ENCODE data around the gene MITF. TPM values are rescaled to one million over a fixed set of nuclear protein-coding genes. Genes with fewer than 3 reads are reported as not detected.

MITF gene
- total and polyA plus RNA-seq, 3 experiments from 2014 or later: 0.38 to 0.81 TPM; not detected in 1

- H3K9me3 ChIP-seq (ENCODE audit: low read length): no peaks in the 10 kb centered on the region
- DNase-seq: no peak
- H3K4me1 Mint-ChIP-seq: no peaks in the 10 kb centered on the region
- no peaks in the 10 kb centered on the region for H3K36me3 ChIP-seq (ENCODE audit: insufficient read depth, low read length)
- no peaks in the 10 kb centered on the region for H3K27me3 ChIP-seq (ENCODE audit: insufficient read depth, low read length, poor library complexity, severe bottlenecking)
- H3K27me3 Mint-ChIP-seq: no peaks in the 10 kb centered on the region
- no peak overlapping the region for H3K27ac ChIP-seq (ENCODE audit: low read depth, low read length)
- ChIA-PET POLR2A (no interaction called here), CTCF (no interaction called here)
- H3K36me3 Mint-ChIP-seq: no peaks in the 10 kb centered on the region
- no peak overlapping the region for H3K27ac Mint-ChIP-seq
- H3K4me3 ChIP-seq (ENCODE audit: low read length): no peak overlapping the region
- H3K4me1 ChIP-seq (ENCODE audit: insufficient read depth, low read length): no peaks in the 10 kb centered on the region
- peaks cover 0 to 4% (median 0%) of the 10 kb centered on the region in 5 donors for H3K9me3 Mint-ChIP-seq
- no peak overlapping the region for H3K4me3 Mint-ChIP-seq
Measured at GRCh38 chr3:69998759-69999139, 259.5 kb downstream of the MITF start.

- H3K9me3 ChIP-seq (ENCODE audit: low read length): no peaks in the 10 kb centered on the region
- Mint-ChIP-seq H3K9me3 (peaks cover 0 to 4% (median 2%) of the 10 kb centered on the region in 5 donors), H3K4me3 (no peak within 1 kb of the TSS), H3K36me3 (no peaks in the 10 kb centered on the region), H3K4me1 (no peaks in the 10 kb centered on the region), H3K27me3 (no peaks in the 10 kb centered on the region), H3K27ac (no peak within 1 kb of the TSS)
- no peaks in the 10 kb centered on the region for H3K27me3 ChIP-seq (ENCODE audit: insufficient read depth, low read length, poor library complexity, severe bottlenecking)
- H3K36me3 ChIP-seq (ENCODE audit: insufficient read depth, low read length): no peaks in the 10 kb centered on the region
- H3K27ac ChIP-seq (ENCODE audit: low read depth, low read length): no peak within 1 kb of the TSS
- ChIA-PET POLR2A (no interaction called here), CTCF (no interaction called here)
- no peak within 1 kb of the TSS for H3K4me3 ChIP-seq (ENCODE audit: low read length)
- DNase-seq: no peak
- no peaks in the 10 kb centered on the region for H3K4me1 ChIP-seq (ENCODE audit: insufficient read depth, low read length)
Measured at GRCh38 chr3:69999140-70000027, 260.1 kb downstream of the MITF start, which contains the start of gene SAMMSON. TSS of gene SAMMSON (plus strand) at chr3:69999733.

- no peaks in the 10 kb centered on the region for H3K27me3 ChIP-seq (ENCODE audit: insufficient read depth, low read length, poor library complexity, severe bottlenecking)
- Mint-ChIP-seq H3K27ac (no peak overlapping the region), H3K4me3 (no peak overlapping the region), H3K9me3 (peaks cover 0 to 4% (median 2%) of the 10 kb centered on the region in 5 donors), H3K36me3 (no peaks in the 10 kb centered on the region), H3K27me3 (no peaks in the 10 kb centered on the region), H3K4me1 (no peaks in the 10 kb centered on the region)
- ChIA-PET CTCF (no interaction called here), POLR2A (no interaction called here)
- DNase-seq: no peak
- H3K4me3 ChIP-seq (ENCODE audit: low read length): no peak overlapping the region
- H3K36me3 ChIP-seq (ENCODE audit: insufficient read depth, low read length): no peaks in the 10 kb centered on the region
- H3K9me3 ChIP-seq (ENCODE audit: low read length): no peaks in the 10 kb centered on the region
- no peak overlapping the region for H3K27ac ChIP-seq (ENCODE audit: low read depth, low read length)
- H3K4me1 ChIP-seq (ENCODE audit: insufficient read depth, low read length): no peaks in the 10 kb centered on the region
Measured at GRCh38 chr3:70000028-70000410, 260.8 kb downstream of the MITF start.

- ChIA-PET CTCF (no interaction called here), POLR2A (no interaction called here)
- Histone ChIP-seq H3K4me1 (ENCODE audit: insufficient read depth, low read length) (no peaks in the 10 kb centered on the region), H3K27ac (ENCODE audit: low read depth, low read length) (no peak overlapping the region), H3K9me3 (ENCODE audit: low read length) (no peaks in the 10 kb centered on the region), H3K4me3 (ENCODE audit: low read length) (no peak overlapping the region), H3K36me3 (ENCODE audit: insufficient read depth, low read length) (no peaks in the 10 kb centered on the region), H3K27me3 (ENCODE audit: insufficient read depth, low read length, poor library complexity, severe bottlenecking) (no peaks in the 10 kb centered on the region)
- H3K27ac Mint-ChIP-seq: no peak overlapping the region
- no peak overlapping the region for H3K4me3 Mint-ChIP-seq
- H3K4me1 Mint-ChIP-seq: no peaks in the 10 kb centered on the region
- no peaks in the 10 kb centered on the region for H3K36me3 Mint-ChIP-seq
- H3K27me3 Mint-ChIP-seq: no peaks in the 10 kb centered on the region
- peaks cover 0 to 4% (median 2%) of the 10 kb centered on the region in 5 donors for H3K9me3 Mint-ChIP-seq
- no peak for DNase-seq
Measured at GRCh38 chr3:70000563-70001081, 261.4 kb downstream of the MITF start.

GRCh38 chr3:70003119-70003518 lies 263.9 kb downstream of the MITF start:
- H3K4me3 Mint-ChIP-seq: no peak overlapping the region
- no peaks in the 10 kb centered on the region for H3K4me1 Mint-ChIP-seq
- Histone ChIP-seq H3K27me3 (ENCODE audit: insufficient read depth, low read length, poor library complexity, severe bottlenecking) (no peaks in the 10 kb centered on the region), H3K9me3 (ENCODE audit: low read length) (no peaks in the 10 kb centered on the region), H3K4me3 (ENCODE audit: low read length) (no peak overlapping the region), H3K27ac (ENCODE audit: low read depth, low read length) (no peak overlapping the region), H3K36me3 (ENCODE audit: insufficient read depth, low read length) (no peaks in the 10 kb centered on the region), H3K4me1 (ENCODE audit: insufficient read depth, low read length) (no peaks in the 10 kb centered on the region)
- H3K36me3 Mint-ChIP-seq: no peaks in the 10 kb centered on the region
- H3K27me3 Mint-ChIP-seq: no peaks in the 10 kb centered on the region
- no peak overlapping the region for H3K27ac Mint-ChIP-seq
- H3K9me3 Mint-ChIP-seq: peaks cover 0 to 5% (median 2%) of the 10 kb centered on the region in 5 donors
- CTCF ChIA-PET: no interaction called here
- DNase-seq: no peak
- POLR2A ChIA-PET: no interaction called here

- Histone ChIP-seq H3K4me3 (ENCODE audit: low read length) (no peak overlapping the region), H3K27ac (ENCODE audit: low read depth, low read length) (no peak overlapping the region), H3K36me3 (ENCODE audit: insufficient read depth, low read length) (no peaks in the 10 kb centered on the region), H3K27me3 (ENCODE audit: insufficient read depth, low read length, poor library complexity, severe bottlenecking) (no peaks in the 10 kb centered on the region), H3K4me1 (ENCODE audit: insufficient read depth, low read length) (no peaks in the 10 kb centered on the region), H3K9me3 (ENCODE audit: low read length) (no peaks in the 10 kb centered on the region)
- ChIA-PET CTCF (no interaction called here), POLR2A (no interaction called here)
- Mint-ChIP-seq H3K4me3 (no peak overlapping the region), H3K4me1 (no peaks in the 10 kb centered on the region), H3K9me3 (peaks cover 0 to 5% (median 2%) of the 10 kb centered on the region in 5 donors), H3K36me3 (no peaks in the 10 kb centered on the region), H3K27me3 (no peaks in the 10 kb centered on the region), H3K27ac (no peak overlapping the region)
- DNase-seq: no peak
Measured at GRCh38 chr3:70006089-70006488, 266.8 kb downstream of the MITF start.

GRCh38 chr3:70010346-70010745 lies 271.1 kb downstream of the MITF start:
- H3K4me1 ChIP-seq (ENCODE audit: insufficient read depth, low read length): no peaks in the 10 kb centered on the region
- no peaks in the 10 kb centered on the region for H3K36me3 Mint-ChIP-seq
- H3K4me3 Mint-ChIP-seq: no peak overlapping the region
- H3K4me1 Mint-ChIP-seq: no peaks in the 10 kb centered on the region
- H3K27me3 Mint-ChIP-seq: no peaks in the 10 kb centered on the region
- H3K27ac Mint-ChIP-seq: no peak overlapping the region
- H3K27ac ChIP-seq (ENCODE audit: low read depth, low read length): no peak overlapping the region
- no peaks in the 10 kb centered on the region for H3K36me3 ChIP-seq (ENCODE audit: insufficient read depth, low read length)
- ChIA-PET CTCF (no interaction called here), POLR2A (no interaction called here)
- H3K9me3 Mint-ChIP-seq: peaks cover 0 to 5% (median 2%) of the 10 kb centered on the region in 5 donors
- no peaks in the 10 kb centered on the region for H3K9me3 ChIP-seq (ENCODE audit: low read length)
- no peak for DNase-seq
- no peak overlapping the region for H3K4me3 ChIP-seq (ENCODE audit: low read length)
- H3K27me3 ChIP-seq (ENCODE audit: insufficient read depth, low read length, poor library complexity, severe bottlenecking): no peaks in the 10 kb centered on the region

GRCh38 chr3:70011582-70011981 lies 272.3 kb downstream of the MITF start:
- no peaks in the 10 kb centered on the region for H3K27me3 Mint-ChIP-seq
- CTCF ChIA-PET: no interaction called here
- H3K4me1 Mint-ChIP-seq: no peaks in the 10 kb centered on the region

More at GRCh38 chr3:70011582-70011981, 272.3 kb downstream of the MITF start:
- H3K9me3 ChIP-seq (ENCODE audit: low read length): no peaks in the 10 kb centered on the region
- H3K36me3 ChIP-seq (ENCODE audit: insufficient read depth, low read length): no peaks in the 10 kb centered on the region
- no peak overlapping the region for H3K4me3 ChIP-seq (ENCODE audit: low read length)
- no peak overlapping the region for H3K27ac ChIP-seq (ENCODE audit: low read depth, low read length)
- DNase-seq: no peak
- Mint-ChIP-seq H3K27ac (no peak overlapping the region), H3K36me3 (no peaks in the 10 kb centered on the region), H3K9me3 (peaks cover 0 to 7% (median 2%) of the 10 kb centered on the region in 5 donors), H3K4me3 (no peak overlapping the region)
- H3K27me3 ChIP-seq (ENCODE audit: insufficient read depth, low read length, poor library complexity, severe bottlenecking): no peaks in the 10 kb centered on the region
- POLR2A ChIA-PET: no interaction called here
- no peaks in the 10 kb centered on the region for H3K4me1 ChIP-seq (ENCODE audit: insufficient read depth, low read length)
